Retina (tissue), 1 donor: ENCODE data around the gene UBE2E3.
"Not testable (repeated sequence)": the region's sequence is repeated elsewhere in the genome, so short reads cannot be mapped to it uniquely, and the experiment has no call there.

Experiments
- DNase-seq: peaks from one replicate; pipeline ENCODE4 v3.0.0-alpha.2; 2016

UBE2E3 gene

DNA sequence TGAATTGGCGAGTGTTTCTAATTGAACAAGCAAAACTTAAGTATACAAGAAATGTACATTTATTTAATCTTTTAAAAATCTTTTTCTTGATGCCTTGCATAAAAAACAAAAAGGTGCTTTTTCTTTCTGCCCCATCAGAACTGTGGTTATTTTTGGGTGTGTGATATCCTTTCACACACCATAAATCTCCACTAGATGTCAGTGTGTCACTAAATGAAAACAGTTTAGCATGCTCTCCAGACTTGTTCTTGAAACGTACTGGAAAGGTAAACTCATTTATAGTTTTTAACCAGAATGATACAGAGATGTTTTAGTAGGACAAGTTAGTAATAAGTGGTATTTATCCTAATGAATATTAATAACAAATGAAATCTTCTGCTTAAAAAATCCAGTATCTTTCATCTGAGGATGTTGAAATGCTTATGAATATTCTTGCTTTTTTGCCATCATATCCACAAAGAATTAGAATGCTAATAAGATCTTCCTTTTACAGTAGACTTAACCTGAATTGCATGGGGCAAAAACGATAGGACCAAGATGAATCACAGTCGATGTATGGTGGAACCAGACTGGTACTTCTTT is 96.8 kb downstream of the UBE2E3 start:
- DNase-seq, result peak; percentile 28

DNA sequence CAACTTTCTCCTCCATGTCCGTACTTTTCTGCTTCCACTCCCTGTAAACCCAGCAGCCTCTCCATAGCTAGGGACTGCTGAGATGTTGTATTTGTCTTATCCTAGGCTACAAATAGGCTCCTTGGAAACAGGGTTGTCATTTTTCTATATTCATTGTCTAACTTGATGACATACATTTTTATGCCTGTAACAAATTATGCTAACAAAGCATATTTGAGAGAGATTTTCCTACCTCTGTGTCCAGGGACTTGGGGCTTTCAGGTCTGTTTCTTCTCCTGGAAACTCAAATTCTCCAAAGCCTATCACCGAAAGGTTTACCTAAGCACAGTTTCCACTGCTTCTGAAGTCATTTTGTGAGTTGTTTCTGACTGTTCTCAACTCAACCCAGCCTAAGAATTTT is 102.7 kb downstream of the UBE2E3 start:
- DNase-seq, result no peak

DNA sequence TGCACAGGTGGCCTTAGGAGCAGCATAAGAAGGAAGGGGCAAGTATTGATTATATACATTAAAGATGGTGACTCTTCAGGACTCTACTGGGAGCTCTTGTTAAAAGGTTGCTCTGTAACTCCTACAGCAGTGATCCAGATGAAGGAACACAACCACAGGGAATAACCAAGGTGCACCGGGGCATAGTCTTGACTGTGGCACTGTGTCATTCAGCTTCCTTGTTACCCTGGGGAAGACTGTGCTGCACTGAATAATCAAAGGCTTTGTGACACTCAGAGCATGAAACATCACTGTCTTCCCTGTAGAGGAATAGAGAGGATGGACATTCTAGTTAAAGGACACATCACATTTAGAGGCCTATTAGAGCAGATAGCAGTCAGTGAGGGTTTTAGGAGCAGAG is 105.3 kb downstream of the UBE2E3 start:
- no peak for DNase-seq

DNA sequence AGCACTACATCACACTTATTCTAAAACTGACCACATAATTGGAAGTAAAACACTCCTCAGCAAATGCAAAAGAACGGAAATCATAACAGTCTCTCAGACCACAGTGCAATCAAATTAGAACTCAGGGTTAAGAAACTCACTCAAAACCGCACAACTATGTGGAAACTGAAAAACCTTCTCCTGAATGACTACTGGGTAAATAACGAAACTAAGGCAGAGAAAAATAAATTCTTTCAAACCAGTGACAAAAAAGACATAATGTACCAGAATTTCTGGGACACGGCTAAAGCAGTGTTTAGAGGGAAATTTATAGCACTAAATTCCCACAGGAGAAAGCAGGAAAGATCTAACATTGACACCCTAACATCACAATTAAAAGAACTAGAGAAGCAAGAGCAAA is 111.5 kb downstream of the UBE2E3 start:
- DNase-seq, result not testable (repeated sequence)

DNA sequence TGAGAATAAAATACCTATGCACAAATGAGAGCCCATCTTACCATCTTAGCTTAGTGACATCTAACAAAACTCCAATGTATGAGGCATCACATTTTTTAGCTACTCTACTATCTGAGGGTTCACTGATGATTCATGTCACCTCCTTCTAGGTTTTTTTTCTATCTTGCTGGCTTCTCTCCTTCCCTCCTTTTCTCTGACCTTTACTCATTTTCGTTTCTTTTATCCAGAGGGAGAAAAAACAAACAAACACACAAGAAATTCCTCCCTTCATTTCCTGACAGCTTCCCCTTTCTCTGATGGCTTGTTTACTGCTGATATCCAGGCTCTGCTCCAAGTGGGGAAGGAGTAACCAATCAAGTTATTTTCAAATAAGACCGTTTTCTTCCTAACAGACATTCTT is 115.1 kb downstream of the UBE2E3 start:
- DNase-seq, result no peak

DNA sequence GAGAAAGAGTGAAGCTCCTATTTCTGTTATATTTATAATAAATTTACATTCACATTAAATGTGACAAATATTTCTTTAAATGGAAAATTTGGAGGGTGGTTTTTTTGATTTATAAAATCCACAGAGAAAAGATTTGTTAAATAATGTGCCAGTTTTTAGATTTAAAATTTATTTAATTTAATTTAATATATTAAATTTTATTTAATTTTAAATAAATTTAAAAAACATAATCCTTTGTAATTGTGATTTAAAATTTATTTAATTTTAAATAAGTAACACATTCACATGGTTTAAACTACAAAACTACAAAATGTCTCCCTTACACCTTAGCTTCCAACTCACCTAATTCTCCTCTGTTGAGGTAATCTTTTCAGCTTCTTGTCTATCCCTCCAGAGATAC is 123.3 kb downstream of the UBE2E3 start:
- DNase-seq, result no peak

DNA sequence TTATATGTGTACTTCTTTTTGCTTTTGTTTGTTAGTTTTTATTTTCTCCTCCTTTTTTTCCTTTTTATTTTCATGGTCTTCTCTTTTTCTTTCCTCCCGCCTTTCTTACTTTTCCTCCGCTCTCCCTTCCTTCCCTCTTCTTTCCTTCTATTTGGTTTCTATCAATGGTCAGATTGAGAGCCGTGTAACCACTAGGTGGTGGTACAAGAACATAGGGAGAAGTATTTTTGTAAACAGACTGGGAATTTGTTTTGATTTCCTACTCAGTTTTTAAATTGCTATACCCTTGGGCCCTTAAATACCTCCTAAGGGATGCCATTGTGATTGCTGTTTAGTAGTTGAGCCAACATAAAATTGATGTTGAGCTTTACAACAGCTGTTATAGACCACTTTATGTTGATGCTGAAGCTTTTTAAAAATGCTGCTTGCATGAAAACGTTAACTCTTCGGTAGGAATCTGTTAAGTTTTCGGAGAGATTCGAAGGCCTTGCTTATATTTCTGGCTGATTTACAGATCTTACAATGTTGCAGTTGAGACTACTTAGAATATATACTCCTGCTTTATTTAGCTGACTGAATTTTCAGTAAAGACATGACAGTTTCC is 124.2 kb downstream of the UBE2E3 start:
- peak; percentile 58 for DNase-seq

DNA sequence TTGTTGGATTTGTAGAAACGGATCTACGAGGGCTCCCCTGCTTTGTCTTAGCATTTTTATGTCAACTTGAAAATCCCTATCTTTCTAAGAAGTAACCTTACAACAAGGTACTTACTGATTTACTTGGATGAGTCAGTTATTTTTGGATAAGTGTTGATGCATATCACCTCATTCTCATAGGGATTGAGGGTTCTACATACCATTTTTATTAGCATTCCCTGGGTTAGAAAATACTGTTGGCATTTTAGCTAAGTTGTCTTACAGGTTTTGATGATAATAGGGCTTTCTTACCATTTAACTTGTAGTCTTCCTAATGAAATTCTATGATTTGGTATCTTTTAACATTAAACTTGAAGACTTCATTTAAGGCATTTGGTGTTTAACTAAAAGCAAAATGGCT is 125.2 kb downstream of the UBE2E3 start:
- no peak for DNase-seq

DNA sequence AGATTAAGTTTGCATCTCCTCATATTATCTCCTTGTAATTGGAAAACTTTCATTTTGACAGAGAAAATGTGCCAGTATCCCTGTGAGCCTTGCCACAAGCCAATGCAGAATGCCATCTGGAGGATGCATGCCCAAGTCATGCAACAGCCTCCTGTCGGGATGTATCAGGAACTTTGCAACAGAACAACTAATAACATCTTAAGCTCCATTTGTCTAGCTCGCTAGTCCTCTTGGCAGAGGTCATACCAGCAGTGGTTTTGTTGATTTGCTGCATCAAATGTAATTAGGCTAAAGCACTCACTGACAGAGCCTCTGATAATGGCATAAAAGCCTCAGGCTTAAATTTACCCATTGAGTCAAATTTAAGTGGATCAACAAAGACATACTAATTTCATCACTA is 125.8 kb downstream of the UBE2E3 start:
- DNase-seq, result peak; percentile 33

DNA sequence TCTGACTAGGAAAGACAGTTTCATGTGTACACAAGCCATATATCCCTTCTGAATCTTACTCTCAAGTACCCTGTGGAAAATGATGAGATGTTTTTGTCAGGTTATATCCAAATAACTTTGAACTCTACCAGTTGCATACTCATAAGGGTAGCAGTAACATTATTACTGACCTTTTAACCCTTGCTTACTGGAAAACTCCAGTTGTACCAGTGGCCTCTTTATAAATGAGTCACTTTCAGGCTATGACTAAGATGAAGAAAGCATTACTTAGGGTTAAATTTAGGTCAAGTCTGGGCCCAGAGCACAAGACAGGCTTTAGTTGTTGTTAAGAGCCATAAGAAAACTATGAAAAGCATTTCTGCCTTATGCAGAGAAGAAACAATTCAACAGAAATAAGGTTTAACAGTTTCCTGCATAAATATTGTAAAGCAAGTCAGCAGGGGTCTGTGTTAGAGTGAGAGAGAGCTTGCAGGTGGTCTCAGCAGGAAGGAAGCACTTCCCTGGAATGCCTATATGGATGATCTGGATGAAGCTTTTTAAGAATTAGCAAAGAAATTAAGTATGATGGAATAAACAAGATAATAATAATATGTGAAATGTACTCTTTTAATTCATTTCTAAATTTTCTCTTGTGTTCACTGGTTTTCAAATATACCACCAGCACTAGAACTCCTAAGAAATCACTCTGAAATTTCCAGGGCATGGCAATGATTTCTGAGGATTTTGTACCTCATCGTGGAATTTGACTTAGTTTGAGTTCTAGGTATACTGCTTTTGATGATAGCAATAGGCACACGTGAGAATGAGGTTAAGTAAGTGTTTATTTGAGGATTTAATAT is 126.6 kb downstream of the UBE2E3 start:
- DNase-seq, result peak; percentile 11

DNA sequence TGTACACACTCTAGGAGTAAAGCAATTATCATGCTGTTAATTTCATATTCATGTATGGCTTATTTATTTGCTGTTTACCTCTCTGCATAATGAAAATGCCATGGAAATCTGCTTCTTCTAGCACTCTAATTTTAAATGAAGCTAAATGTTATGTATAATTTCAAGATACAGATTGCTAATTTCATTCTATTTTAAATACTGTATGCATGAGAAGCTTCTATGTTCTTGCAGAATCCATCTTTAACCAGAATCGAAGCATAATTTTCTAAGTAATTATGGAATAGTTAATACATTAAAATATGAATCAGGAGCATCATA is 127.2 kb downstream of the UBE2E3 start:
- no peak for DNase-seq

DNA sequence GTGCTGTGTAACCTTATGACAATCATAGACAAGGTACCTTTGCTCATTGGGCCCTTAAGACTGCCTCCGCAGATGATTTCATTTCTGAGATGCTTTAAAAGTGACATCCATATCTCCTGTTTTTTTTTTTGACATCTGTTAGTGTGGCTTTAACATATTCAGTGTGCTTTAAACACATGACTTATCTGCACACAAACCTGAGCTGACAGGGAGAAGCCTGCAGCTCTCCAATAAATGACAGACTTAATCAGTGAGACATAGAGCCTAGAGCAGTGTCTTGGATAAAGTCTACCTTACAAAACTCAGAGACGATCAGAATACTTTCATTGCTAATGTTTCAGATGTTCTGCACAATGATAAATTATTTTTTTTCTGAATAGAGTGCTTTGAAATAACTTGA is 130.7 kb downstream of the UBE2E3 start:
- DNase-seq, result peak; percentile 18

DNA sequence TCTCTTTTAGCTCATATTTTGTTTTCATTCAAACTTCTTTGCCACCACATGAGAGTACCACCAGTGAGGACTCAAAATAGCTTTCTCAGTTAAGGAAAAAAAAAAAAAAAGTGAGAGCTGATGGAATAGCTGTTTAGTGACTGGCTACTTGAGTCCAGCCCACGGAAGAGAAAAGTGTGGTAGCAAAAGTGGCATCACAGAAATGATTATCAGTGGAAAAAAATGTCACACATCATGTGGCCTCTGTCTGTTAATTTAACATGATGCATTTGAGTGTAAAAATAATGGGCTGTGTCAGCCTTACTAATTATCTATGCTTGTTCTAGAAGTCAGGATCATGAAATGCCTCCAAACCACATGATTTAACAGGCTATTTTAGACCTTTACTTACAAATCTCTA is 132.5 kb downstream of the UBE2E3 start:
- DNase-seq, result no peak
